GM06990 (cell line): ENCODE measurements around the gene DYRK3.

Source experiments
- DNase-seq: peaks from one replicate; pipeline ENCODE4 v3.0.0-alpha.2; 2011; ENCODE audit not compliant: insufficient read length; ENCODE audit errors: extremely low read depth
- H3K27me3 ChIP-seq: replicated peaks from 2 replicates; pipeline ENCODE4 v1.6.0; 2011; ENCODE audit warnings: low read length; ENCODE audit not compliant: control insufficient read depth, insufficient read depth
- H3K36me3 ChIP-seq: 2 replicates; pipeline ENCODE4 v1.5.1; 2011; ENCODE audit warnings: low read length; ENCODE audit not compliant: control insufficient read depth, insufficient read depth
- H3K4me3 ChIP-seq: replicated peaks from 2 replicates; pipeline ENCODE4 v1.5.1; 2011; ENCODE audit warnings: low read depth, mild to moderate bottlenecking, control low read depth, low read length
- TF ChIP-seq, protein P1 (sequence below): IDR thresholded peaks from 2 replicates; pipeline ENCODE4 v1.5.1; 2011; ENCODE audit warnings: low read length, control low read depth, mild to moderate bottlenecking, inconsistent platforms; ENCODE audit not compliant: insufficient read depth, poor library complexity, severe bottlenecking

The DYRK3 gene

DNA sequence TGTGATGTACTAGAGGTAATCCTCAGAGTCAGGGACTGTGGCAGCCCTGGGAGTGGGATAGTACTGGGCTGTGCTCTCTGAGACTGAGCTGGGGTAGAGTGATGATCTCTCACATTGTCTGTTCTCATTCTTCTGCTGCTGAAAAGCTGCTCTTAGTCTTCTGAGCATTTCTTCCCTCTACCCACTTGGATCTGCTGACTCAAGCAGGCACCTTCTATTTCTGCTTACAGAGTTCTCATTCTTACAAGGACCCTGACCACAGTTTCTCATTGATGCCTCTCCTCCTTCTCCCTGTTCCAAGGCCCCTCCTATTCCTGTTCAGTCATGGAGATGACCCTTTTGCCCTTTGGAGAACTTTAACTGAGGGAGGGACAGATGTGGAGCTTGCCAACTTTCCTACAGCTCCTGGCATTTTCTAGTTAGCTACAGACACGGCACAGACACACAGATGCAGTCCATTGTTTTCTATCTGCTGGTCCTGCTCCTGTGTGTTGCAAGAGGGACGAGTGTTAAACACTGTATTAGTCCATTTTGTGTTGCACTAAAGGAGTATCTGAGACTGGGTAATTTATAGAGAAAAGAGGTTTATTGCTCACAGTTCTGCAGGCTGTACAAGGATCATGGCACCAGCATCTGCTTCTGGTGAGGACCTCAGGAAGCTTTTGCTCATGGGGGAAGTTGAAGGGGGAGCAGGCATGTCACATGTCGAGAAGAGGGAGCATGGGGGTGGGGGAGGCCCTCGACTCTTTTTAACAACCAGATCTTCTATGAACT, 61.7 kb downstream of the DYRK3 start:
- TF ChIP-seq, protein P1, sequence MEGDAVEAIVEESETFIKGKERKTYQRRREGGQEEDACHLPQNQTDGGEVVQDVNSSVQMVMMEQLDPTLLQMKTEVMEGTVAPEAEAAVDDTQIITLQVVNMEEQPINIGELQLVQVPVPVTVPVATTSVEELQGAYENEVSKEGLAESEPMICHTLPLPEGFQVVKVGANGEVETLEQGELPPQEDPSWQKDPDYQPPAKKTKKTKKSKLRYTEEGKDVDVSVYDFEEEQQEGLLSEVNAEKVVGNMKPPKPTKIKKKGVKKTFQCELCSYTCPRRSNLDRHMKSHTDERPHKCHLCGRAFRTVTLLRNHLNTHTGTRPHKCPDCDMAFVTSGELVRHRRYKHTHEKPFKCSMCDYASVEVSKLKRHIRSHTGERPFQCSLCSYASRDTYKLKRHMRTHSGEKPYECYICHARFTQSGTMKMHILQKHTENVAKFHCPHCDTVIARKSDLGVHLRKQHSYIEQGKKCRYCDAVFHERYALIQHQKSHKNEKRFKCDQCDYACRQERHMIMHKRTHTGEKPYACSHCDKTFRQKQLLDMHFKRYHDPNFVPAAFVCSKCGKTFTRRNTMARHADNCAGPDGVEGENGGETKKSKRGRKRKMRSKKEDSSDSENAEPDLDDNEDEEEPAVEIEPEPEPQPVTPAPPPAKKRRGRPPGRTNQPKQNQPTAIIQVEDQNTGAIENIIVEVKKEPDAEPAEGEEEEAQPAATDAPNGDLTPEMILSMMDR, result no peak
- no peak overlapping the region for H3K4me3 ChIP-seq
- no peaks in the 10 kb centered on the region for H3K27me3 ChIP-seq
- peaks cover 12% of the 10 kb centered on the region for H3K36me3 ChIP-seq
- no peak for DNase-seq

DNA sequence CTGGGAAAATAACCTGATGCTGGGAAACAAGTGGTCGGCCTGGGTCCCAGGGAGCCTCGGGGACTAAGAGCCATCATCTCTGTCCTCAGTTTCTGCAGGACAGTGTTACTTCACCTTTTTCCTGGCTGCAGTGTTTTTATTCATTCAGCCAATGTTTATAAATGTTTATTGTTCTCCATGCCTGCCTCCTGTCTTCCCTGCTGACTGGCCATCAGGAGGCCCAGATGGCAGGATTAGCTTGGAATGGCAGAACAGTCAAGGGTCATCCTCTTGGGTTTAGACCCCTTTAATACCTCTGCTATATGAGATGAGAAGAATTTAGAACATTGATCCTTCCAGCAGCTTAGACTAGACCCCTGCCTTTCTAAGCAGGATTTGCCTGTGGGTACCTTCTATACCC, 62.7 kb downstream of the DYRK3 start:
- TF ChIP-seq, protein P1, result no peak
- peaks cover 12% of the 10 kb centered on the region for H3K36me3 ChIP-seq
- H3K4me3 ChIP-seq, result no peak overlapping the region
- no peak for DNase-seq
- no peaks in the 10 kb centered on the region for H3K27me3 ChIP-seq
